GM12873 (cell line): Measurements from ENCODE around the gene SLC37A2.

Experiments used
- TF ChIP-seq, protein P1 (sequence below): IDR thresholded peaks from 2 replicates; pipeline ENCODE4 v1.5.1; 2012; ENCODE audit warnings: low read depth, mild to moderate bottlenecking, moderate library complexity, low read length, control low read depth; ENCODE audit not compliant: insufficient read depth; ENCODE audit errors: missing control alignments

SLC37A2 gene

DNA sequence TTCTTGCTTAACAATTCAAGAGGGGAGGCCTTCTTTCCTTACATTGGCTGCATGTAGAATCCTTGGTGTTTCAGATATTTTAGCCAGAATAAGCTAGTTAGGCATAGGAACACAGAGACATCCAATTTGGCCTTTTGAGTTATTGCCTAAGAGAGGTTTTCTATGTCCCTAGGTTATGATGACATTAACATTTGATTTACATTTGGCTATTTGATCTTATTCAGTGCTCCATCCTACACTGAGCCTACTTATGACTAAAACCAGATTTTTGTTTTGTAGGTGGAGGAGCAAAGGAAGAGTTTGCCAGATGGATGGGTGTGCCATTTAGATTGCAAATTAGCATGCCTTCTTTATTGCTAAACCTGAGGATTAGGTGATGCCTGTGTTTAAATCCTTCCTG is 11.1 kb upstream of the SLC37A2 start:
- TF ChIP-seq, protein P1, sequence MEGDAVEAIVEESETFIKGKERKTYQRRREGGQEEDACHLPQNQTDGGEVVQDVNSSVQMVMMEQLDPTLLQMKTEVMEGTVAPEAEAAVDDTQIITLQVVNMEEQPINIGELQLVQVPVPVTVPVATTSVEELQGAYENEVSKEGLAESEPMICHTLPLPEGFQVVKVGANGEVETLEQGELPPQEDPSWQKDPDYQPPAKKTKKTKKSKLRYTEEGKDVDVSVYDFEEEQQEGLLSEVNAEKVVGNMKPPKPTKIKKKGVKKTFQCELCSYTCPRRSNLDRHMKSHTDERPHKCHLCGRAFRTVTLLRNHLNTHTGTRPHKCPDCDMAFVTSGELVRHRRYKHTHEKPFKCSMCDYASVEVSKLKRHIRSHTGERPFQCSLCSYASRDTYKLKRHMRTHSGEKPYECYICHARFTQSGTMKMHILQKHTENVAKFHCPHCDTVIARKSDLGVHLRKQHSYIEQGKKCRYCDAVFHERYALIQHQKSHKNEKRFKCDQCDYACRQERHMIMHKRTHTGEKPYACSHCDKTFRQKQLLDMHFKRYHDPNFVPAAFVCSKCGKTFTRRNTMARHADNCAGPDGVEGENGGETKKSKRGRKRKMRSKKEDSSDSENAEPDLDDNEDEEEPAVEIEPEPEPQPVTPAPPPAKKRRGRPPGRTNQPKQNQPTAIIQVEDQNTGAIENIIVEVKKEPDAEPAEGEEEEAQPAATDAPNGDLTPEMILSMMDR: no peak

DNA sequence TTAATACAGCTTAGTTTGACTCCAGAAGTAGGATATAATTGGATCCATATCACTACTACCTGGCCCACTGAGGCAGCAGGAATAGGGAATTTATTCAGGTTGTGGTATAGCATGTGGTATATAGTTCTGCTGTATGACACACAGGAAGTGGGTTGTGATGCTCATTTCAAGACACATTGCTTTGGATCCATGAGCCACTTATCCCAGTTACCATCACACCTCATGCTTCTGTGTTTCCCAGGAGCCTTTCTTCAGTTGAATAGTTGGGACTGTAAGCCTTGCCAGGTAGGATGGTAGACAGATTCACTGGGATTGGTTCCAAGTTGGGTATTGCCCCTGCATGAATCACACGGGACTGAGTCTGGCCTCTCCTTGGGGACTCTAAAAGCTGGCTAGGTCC is 9.9 kb upstream of the SLC37A2 start:
- TF ChIP-seq, protein P1: no peak

DNA sequence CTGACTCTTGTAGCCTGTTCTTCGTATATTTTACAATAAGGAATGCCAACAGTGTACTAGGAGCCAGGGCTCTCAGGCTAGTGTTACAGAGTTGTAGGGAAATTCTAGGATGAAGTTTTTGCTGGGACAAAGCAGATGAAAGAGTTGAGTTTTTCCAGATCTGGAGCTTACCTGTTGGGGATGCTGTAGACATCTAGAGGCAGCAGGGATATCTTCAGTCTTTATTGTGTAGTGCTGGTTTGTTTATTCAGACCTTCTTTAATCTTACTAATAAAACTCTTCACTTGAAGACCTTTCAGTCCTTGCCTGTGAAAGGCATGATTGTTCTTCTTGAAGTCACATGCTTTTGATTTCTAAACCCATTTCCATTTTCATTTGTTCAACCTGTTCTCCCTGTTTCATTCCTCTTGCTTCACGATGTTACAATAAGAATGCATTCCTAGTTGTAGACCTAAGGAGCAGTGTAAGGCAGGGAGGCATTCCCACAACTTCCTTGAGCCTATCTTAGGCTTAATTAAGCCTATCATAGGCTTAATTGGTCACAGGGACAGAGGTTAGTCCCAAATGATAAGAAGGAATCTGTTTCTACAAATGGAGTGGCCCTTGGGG is 7.9 kb upstream of the SLC37A2 start:
- TF ChIP-seq, protein P1: no peak

DNA sequence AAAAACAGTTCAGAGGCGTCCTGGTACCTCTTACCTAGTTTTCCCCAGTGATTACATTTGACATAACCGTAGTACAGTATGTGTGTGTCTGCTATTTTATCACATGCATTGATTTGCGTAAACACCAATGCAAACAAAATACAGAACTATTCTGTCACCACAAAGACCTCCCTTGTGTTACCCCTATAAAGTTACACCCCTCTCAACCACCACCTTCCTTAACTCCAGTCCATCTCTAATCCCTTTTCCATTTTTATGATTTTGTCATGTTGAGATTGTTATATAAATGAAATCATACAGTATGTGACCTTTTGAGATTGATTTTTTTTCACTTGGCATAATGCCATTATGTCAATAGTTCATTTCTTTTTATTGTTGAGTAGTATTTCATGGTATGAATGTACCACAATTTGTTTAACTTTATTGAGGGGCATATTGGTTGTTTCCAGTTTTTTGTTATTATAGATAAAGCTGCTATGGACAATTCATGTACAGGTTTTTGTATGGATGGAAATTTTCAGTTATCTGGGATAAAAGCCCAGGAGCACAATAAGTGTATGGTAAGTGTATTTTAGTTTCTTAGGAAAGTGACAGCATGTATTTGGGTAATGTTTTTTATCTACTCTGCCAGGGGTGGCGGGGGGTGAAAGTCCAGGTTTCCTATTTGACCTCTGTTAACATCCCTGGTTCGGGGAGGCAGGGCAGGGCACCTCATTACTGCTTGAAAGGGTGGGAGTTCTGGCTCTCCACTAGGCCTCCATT is 6.0 kb upstream of the SLC37A2 start:
- TF ChIP-seq, protein P1: no peak

DNA sequence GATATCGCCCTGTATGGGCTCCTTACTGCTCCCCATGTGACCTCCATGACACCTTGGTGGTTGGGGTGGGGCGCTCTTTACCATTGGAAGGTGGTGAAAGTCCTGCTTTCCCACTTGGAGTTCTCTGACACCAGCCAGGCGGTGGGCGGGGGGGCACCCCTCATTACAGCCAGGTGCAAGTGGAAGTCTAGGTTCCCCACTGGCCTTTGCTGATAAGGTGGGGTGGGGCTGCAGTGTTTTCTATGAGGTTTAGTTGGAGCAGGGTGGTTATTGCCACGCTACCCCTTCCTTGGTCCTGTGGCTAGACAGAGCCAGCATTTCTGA is 5.5 kb upstream of the SLC37A2 start:
- TF ChIP-seq, protein P1: no peak

DNA sequence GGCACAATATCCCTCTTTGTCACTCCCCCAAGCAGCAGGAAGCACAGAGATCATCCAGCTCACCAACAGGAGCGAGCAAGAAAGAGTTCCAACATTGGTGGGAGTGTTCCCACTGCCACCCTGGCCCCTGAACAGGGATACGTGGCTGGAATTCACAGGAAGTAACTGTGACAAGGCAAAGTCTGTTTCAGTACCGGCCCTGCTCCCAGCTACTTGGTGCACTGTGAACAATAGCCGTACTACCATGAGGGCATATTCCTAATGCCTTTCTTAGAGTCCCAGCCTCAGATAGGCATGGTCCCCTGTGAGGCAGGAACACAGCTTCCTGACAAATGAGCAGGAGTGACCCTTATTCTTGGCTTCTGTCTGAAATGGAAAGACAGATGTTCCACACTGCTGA is 1.8 kb upstream of the SLC37A2 start:
- TF ChIP-seq, protein P1: no peak

DNA sequence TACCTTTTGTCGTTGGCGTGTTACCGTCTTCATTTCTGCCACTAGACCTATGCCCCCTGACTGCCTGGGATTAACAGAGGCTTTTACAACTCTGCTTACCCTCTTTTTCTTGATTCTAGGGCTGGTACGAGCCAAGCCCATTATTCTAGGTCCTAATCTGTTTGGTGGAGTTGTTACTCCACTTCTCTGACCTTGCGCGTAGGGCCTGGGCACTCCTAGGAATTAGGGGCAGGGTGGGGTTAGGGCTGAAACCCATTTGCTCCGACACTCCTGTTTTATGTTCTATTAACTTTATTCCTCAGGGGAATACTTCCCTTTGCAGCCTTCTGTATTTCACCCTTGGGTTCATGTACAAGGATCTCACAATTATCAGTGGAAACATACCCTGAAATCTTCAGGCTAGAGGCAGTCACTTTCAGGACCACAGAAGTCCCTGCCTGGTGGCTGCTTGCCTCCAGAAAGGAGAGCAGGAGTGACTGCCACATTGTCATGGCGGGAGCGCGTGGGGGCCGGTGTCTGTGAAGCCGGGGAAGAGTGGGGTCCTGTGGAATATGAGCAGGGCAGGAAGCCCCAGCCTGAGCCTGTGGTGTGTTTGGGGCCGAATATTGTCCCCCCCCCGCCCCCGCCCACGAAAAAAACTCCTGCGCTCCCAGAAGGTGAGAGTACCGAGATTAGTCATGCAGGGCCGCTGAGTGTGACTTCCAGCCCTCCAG is 731 bp upstream of the SLC37A2 start:
- TF ChIP-seq, protein P1: no peak
